Liver (tissue), 9 donors: Measurements from ENCODE around the gene OR1J1. TPM values are rescaled to one million over a fixed set of nuclear protein-coding genes. Genes with fewer than 3 reads are reported as not detected.

Source experiments
- DNase-seq: peaks from one replicate; pipeline ENCODE4 v3.0.0-alpha.2; 2017; ENCODE audit warnings: low spot score
- H3K27ac ChIP-seq, 2 donors: one replicate each; pipeline ENCODE4 v1.7.0; 2013; ENCODE audit warnings: inconsistent platforms in 2 of 2, low read length in 2 of 2, control low read depth in 1 of 2, low read depth in 1 of 2, mild to moderate bottlenecking in 1 of 2
- H3K27me3 ChIP-seq, 4 donors: one replicate each; pipeline versions ENCODE4 v1.6.1 to v1.7.0; 2013; ENCODE audit warnings: low read length in 3 of 4, inconsistent platforms in 1 of 4, mild to moderate bottlenecking in 1 of 4, moderate library complexity in 1 of 4; ENCODE audit not compliant: control insufficient read depth in 4 of 4, insufficient read depth in 4 of 4
- H3K36me3 ChIP-seq, 4 donors: one replicate each; pipeline versions ENCODE4 v1.6.1 to v1.7.0; 2013; ENCODE audit warnings: low read length in 3 of 4, mild to moderate bottlenecking in 3 of 4, low read depth in 1 of 4, moderate library complexity in 1 of 4; ENCODE audit not compliant: control insufficient read depth in 4 of 4, insufficient read depth in 3 of 4
- H3K4me1 ChIP-seq, 4 donors: one replicate each; pipeline versions ENCODE4 v1.6.1 to v1.7.0; 2013; ENCODE audit warnings: low read length in 3 of 4, mild to moderate bottlenecking in 3 of 4, moderate library complexity in 1 of 4; ENCODE audit not compliant: control insufficient read depth in 4 of 4, insufficient read depth in 4 of 4
- H3K4me3 ChIP-seq, 3 donors: one replicate each; pipeline versions ENCODE4 v1.6.1 to v1.7.0; 2013; ENCODE audit warnings: low read length in 3 of 3, control low read depth in 1 of 3, low read depth in 1 of 3, mild to moderate bottlenecking in 1 of 3
- H3K9ac ChIP-seq, 2 donors: one replicate each; pipeline ENCODE4 v1.7.0; 2013; ENCODE audit warnings: low read length in 2 of 2, mild to moderate bottlenecking in 2 of 2, moderate library complexity in 2 of 2, control low read depth in 1 of 2, low read depth in 1 of 2
- H3K9me3 ChIP-seq, 4 donors: one replicate each; pipeline versions ENCODE4 v1.6.1 to v1.7.0; 2013; ENCODE audit warnings: low read length in 3 of 4; ENCODE audit not compliant: control insufficient read depth in 4 of 4
- ATF3 ChIP-seq: IDR thresholded peaks from 2 replicates; pipeline ENCODE4 v1.6.1; 2016; ENCODE audit warnings: antibody characterized with exemption
- CTCF ChIP-seq: fragments of 150-350 bp; IDR thresholded peaks from 2 replicates; pipeline ENCODE4 v1.5.1; 2017; ENCODE audit warnings: improper control_type of control experiment, low read depth, low read length; ENCODE audit not compliant: missing input control
- EGR1 ChIP-seq, 2 donors: IDR thresholded peaks; 2 replicates each; pipeline ENCODE4 v1.6.1; 2016 to 2018; ENCODE audit warnings: antibody characterized with exemption in 2 of 2, low read depth in 2 of 2
- FOXA2 ChIP-seq: IDR thresholded peaks from 2 replicates; pipeline ENCODE4 v1.6.1; 2016; ENCODE audit warnings: antibody characterized with exemption
- GABPA ChIP-seq, 2 donors: IDR thresholded peaks in 1 of 2; conservative IDR thresholded peaks in 1 of 2; 2 replicates each; pipeline ENCODE4 v1.6.1; 2016; ENCODE audit warnings: antibody characterized with exemption in 2 of 2, mild to moderate bottlenecking in 1 of 2, moderate library complexity in 1 of 2
- HNF4A ChIP-seq, 2 donors: conservative IDR thresholded peaks; 2 replicates each; pipeline ENCODE4 v1.6.1; 2016; ENCODE audit warnings: antibody characterized with exemption in 2 of 2, mild to moderate bottlenecking in 2 of 2
- HNF4G ChIP-seq: IDR thresholded peaks from 2 replicates; pipeline ENCODE4 v1.6.1; 2016; ENCODE audit warnings: antibody characterized with exemption
- JUND ChIP-seq, 2 donors: IDR thresholded peaks; 2 replicates each; pipeline ENCODE4 v1.6.1; 2016; ENCODE audit warnings: antibody characterized with exemption in 2 of 2
- MAX ChIP-seq: IDR thresholded peaks from 2 replicates; pipeline ENCODE4 v1.6.1; 2016; ENCODE audit warnings: antibody characterized with exemption
- NR2F2 ChIP-seq: IDR thresholded peaks from 2 replicates; pipeline ENCODE4 v1.6.1; 2016; ENCODE audit warnings: antibody characterized with exemption
- RAD21 ChIP-seq, 2 donors: IDR thresholded peaks; 2 replicates each; pipeline ENCODE4 v1.6.1; 2016; ENCODE audit warnings: antibody characterized with exemption in 2 of 2, mild to moderate bottlenecking in 2 of 2
- REST ChIP-seq: IDR thresholded peaks from 2 replicates; pipeline ENCODE4 v1.6.1; 2016; ENCODE audit warnings: antibody characterized with exemption, mild to moderate bottlenecking
- RXRA ChIP-seq, 2 donors: IDR thresholded peaks; 2 replicates each; pipeline ENCODE4 v1.6.1; 2017 to 2018; ENCODE audit warnings: antibody characterized with exemption in 2 of 2, mild to moderate bottlenecking in 1 of 2
- SP1 ChIP-seq: IDR thresholded peaks from 2 replicates; pipeline ENCODE4 v1.6.1; 2018; ENCODE audit warnings: antibody characterized with exemption, mild to moderate bottlenecking
- YY1 ChIP-seq: IDR thresholded peaks from 2 replicates; pipeline ENCODE4 v1.6.1; 2016; ENCODE audit warnings: antibody characterized with exemption, mild to moderate bottlenecking
- WGBS: extraction: QIAGEN DNeasy Blood & Tissue Kit; methylation state at CpG from one replicate; pipeline ENCODE4 v1.1.7; 2013; 5-methylcytosine and 5-hydroxymethylcytosine counted together
- polyA plus RNA-seq, 2 donors: library from polyadenylated mRNA; stranded (reverse) in 1 of 2; unstranded in 1 of 2; fragments of 200-250 nt in 1 of 2; fragments of >200 nt in 1 of 2; fragmentation: Nextera tagmentation in 1 of 2; extraction: Ambion mirVana in 1 of 2; gene quantifications; one replicate each; pipeline versions ENCODE4 v1.2.1 to v1.2.3, GENCODE V29; 2013 to 2015
- total RNA-seq, 2 donors: library from RNA; depleted of rRNA; stranded (reverse); fragments of >200 nt; gene quantifications; one replicate each; pipeline ENCODE4 v1.2.3, GENCODE V29; 2014
- donor health status: healthy.
- donor health status: healthy.
- donor health status: healthy.
- donor health status: healthy.
- donor health status: healthy.

The OR1J1 gene
- total RNA-seq (not detected), polyA plus RNA-seq (not detected)

GRCh38 chr9:122477826-122478225 lies at the start of gene OR1J1:
Gene OR1J1 (minus strand): TSS chr9:122477926. CDS start chr9:122477926, 0 bp downstream.
- WGBS: 89% methylated on average over 6 of the region's 6 CpGs
- no peaks in the 10 kb centered on the region for H3K36me3 ChIP-seq
- H3K9me3 ChIP-seq: no peaks in the 10 kb centered on the region
- H3K27ac ChIP-seq: no peak within 1 kb of the TSS
- DNase-seq: no peak
- TF ChIP-seq CTCF: no peak
- no peak for TF ChIP-seq GABPA (IDR thresholded peaks at IDR 0.05 in 1 of 2, conservative IDR thresholded peaks at IDR 0.05 in 1 of 2)
- no peak for TF ChIP-seq RAD21 (IDR thresholded peaks at IDR 0.05)
- no peak for TF ChIP-seq SP1
- TF ChIP-seq MAX: no peak
- TF ChIP-seq RXRA (IDR thresholded peaks at IDR 0.05): no peak
- no peak for TF ChIP-seq FOXA2
- TF ChIP-seq NR2F2: no peak
- H3K4me3 ChIP-seq: no peak within 1 kb of the TSS
- H3K9ac ChIP-seq: no peak within 1 kb of the TSS
- H3K27me3 ChIP-seq: no peaks in the 10 kb centered on the region
- H3K4me1 ChIP-seq: no peaks in the 10 kb centered on the region

GRCh38 chr9:122527193-122527592 lies 49.5 kb upstream of the OR1J1 start, which contains the start of gene OR1N1:
Gene OR1N1 (minus strand): TSS chr9:122527293. CDS start chr9:122527293, 0 bp downstream.
- no peak within 1 kb of the TSS for H3K4me3 ChIP-seq
- no peak within 1 kb of the TSS for H3K9ac ChIP-seq
- peaks cover 0 to 5% (median 2%) of the 10 kb centered on the region in 4 donors for H3K27me3 ChIP-seq
- TF ChIP-seq EGR1 (IDR thresholded peaks at IDR 0.05; ENCODE audit: low read depth in 2 of 2) (no peak), JUND (IDR thresholded peaks at IDR 0.05) (no peak), YY1 (no peak), HNF4G (no peak), RXRA (IDR thresholded peaks at IDR 0.05) (no peak), MAX (no peak), REST (no peak), CTCF (no peak), ATF3 (no peak), GABPA (IDR thresholded peaks at IDR 0.05 in 1 of 2, conservative IDR thresholded peaks at IDR 0.05 in 1 of 2) (no peak), HNF4A (conservative IDR thresholded peaks at IDR 0.05) (no peak)
- peaks cover 0 to 2% (median 0%) of the 10 kb centered on the region in 4 donors for H3K9me3 ChIP-seq
- no peaks in the 10 kb centered on the region for H3K4me1 ChIP-seq
- no peaks in the 10 kb centered on the region for H3K36me3 ChIP-seq
- DNase-seq: no peak
- 60% methylated on average over 3 of the region's 3 CpGs for WGBS
- no peak within 1 kb of the TSS for H3K27ac ChIP-seq
